Gastrocnemius medialis (tissue), 4 donors: Measurements from ENCODE around the gene ZBTB17. TPM values are rescaled to one million over a fixed set of nuclear protein-coding genes. Genes with fewer than 3 reads are reported as not detected.

ENCODE experiments used
- ATAC-seq, 2 donors: fragments of 150-250 bp; one replicate each; pipeline ENCODE4 v1.9.1; 2016
- DNase-seq, 2 donors: peaks; one replicate each; pipeline ENCODE4 v3.0.0-alpha.2; 2019
- H3K27ac ChIP-seq, 4 donors: fragments of 200-600 bp; sonication (generic); 1 replicate in 1 of 4; 2 replicates in 3 of 4; pipeline ENCODE4 v1.5.1; 2016 to 2018; ENCODE audit warnings: mild to moderate bottlenecking in 2 of 4, moderate library complexity in 1 of 4
- H3K27me3 ChIP-seq, 3 donors: fragments of 200-600 bp; sonication (generic) in 2 of 3; 1 replicate in 1 of 3; 2 replicates in 2 of 3; pipeline versions ENCODE4 v1.5.1 to v1.6.0; 2016 to 2019; ENCODE audit warnings: mild to moderate bottlenecking in 1 of 3, moderate library complexity in 1 of 3
- H3K36me3 ChIP-seq, 2 donors: fragments of 200-600 bp; sonication (generic) in 1 of 2; one replicate each; pipeline ENCODE4 v1.5.1; 2017 to 2018
- H3K4me1 ChIP-seq, 2 donors: fragments of 200-600 bp; sonication (generic) in 1 of 2; one replicate each; pipeline ENCODE4 v1.5.1; 2016 to 2017; ENCODE audit warnings: mild to moderate bottlenecking in 2 of 2
- H3K4me3 ChIP-seq, 4 donors: fragments of 200-600 bp; sonication (generic) in 3 of 4; 1 replicate in 1 of 4; 2 replicates in 3 of 4; pipeline ENCODE4 v1.5.1; 2016 to 2019; ENCODE audit warnings: mild to moderate bottlenecking in 2 of 4
- H3K9me3 ChIP-seq, 3 donors: fragments of 200-600 bp; sonication (generic) in 2 of 3; 1 replicate in 1 of 3; 2 replicates in 2 of 3; pipeline ENCODE4 v1.5.1; 2016 to 2019
- POLR2A ChIP-seq, 2 donors: fragments of 450-650 bp; IDR thresholded peaks; one replicate each; pipeline ENCODE4 v1.6.1; 2017; ENCODE audit warnings: antibody characterized with exemption in 2 of 2, mild to moderate bottlenecking in 2 of 2, moderate library complexity in 2 of 2
- in situ Hi-C, 4 donors: fragments of 200-750 bp; cut with MboI; loops; one replicate each; pipeline versions ENCODE4 v1.15.0 to v1.8.0; 2017; ENCODE audit warnings: low sequenced_read_pairs in 4 of 4
- intact Hi-C: fragments of 100-400 bp; cut with DNase I; formaldehyde crosslinking; loops from one replicate; pipeline ENCODE4 v1.15.1; 2023; ENCODE audit warnings: low total_unique reads
- total RNA-seq, 4 donors: library from RNA; depleted of rRNA; stranded (reverse); fragments of >200 nt; gene quantifications; one replicate each; pipeline versions ENCODE4 v1.1.0 to v1.2.3, GENCODE V29; 2016
- TF ChIP-seq, protein P1 (sequence below), 5 experiments: fragments of 450-650 bp in 3 of 5; fragments of 200-600 bp in 2 of 5; sonication (generic) in 2 of 5; IDR thresholded peaks in 4 of 5; conservative IDR thresholded peaks in 1 of 5; 1 replicate in 4 of 5; 2 replicates in 1 of 5; pipeline ENCODE4 v1.5.1; 2016 to 2019; ENCODE audit warnings: antibody characterized with exemption in 5 of 5, mild to moderate bottlenecking in 3 of 5, moderate library complexity in 3 of 5

Gene ZBTB17
- total RNA-seq, 4 donors from 2014 or later = 25.9 to 44.1 (median 31.5) TPM

DNA sequence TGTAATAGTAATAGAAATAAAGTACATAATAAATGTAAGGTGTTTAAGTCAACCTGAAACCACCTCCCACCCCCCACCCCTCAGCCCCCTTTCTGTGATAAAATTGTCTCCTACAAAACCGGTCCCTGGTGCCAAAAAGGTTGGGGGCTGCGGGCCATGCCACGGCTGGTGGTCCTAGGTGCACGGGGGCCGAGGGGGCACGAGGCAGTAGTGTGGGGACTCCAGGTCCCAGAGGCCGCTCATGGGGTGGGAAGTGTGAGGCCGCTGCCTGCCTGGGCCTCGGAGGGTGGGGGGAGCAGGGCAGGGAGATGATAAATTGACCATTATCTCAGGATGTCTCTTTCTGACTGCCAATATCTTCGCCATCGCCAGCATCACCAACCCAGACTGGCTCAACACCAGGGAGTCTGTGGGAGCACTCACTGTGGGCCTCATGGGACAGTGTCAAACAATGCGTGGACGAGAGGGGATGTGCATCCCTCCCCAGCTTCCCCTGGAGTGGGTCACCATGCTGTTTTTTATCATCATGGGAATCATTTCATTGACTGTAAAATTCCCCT is 6.5 kb downstream of the ZBTB17 start:
- no peaks in the 10 kb centered on the region for H3K9me3 ChIP-seq
- in situ Hi-C loops (loop anchor here in 1 of 4 donors (25.0 kb wide), 1 partner anchor 157 kb away; the partner anchor contains the start of gene UQCRHL), intact Hi-C loops (no loop called here)
- TF ChIP-seq, protein P1, sequence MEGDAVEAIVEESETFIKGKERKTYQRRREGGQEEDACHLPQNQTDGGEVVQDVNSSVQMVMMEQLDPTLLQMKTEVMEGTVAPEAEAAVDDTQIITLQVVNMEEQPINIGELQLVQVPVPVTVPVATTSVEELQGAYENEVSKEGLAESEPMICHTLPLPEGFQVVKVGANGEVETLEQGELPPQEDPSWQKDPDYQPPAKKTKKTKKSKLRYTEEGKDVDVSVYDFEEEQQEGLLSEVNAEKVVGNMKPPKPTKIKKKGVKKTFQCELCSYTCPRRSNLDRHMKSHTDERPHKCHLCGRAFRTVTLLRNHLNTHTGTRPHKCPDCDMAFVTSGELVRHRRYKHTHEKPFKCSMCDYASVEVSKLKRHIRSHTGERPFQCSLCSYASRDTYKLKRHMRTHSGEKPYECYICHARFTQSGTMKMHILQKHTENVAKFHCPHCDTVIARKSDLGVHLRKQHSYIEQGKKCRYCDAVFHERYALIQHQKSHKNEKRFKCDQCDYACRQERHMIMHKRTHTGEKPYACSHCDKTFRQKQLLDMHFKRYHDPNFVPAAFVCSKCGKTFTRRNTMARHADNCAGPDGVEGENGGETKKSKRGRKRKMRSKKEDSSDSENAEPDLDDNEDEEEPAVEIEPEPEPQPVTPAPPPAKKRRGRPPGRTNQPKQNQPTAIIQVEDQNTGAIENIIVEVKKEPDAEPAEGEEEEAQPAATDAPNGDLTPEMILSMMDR (IDR thresholded peaks at IDR 0.05 in 4 of 5, conservative IDR thresholded peaks at IDR 0.05 in 1 of 5) = no peak
- TF ChIP-seq POLR2A (IDR thresholded peaks at IDR 0.05) = no peak
- H3K4me3 ChIP-seq = no peak overlapping the region
- H3K4me1 ChIP-seq = peaks cover 10 to 20% of the 10 kb centered on the region in 2 donors
- peaks cover 0 to 18% of the 10 kb centered on the region in 2 donors for H3K36me3 ChIP-seq
- no peak for DNase-seq
- H3K27ac ChIP-seq = no peak overlapping the region
- ATAC-seq = no peak
- H3K27me3 ChIP-seq = no peaks in the 10 kb centered on the region

DNA sequence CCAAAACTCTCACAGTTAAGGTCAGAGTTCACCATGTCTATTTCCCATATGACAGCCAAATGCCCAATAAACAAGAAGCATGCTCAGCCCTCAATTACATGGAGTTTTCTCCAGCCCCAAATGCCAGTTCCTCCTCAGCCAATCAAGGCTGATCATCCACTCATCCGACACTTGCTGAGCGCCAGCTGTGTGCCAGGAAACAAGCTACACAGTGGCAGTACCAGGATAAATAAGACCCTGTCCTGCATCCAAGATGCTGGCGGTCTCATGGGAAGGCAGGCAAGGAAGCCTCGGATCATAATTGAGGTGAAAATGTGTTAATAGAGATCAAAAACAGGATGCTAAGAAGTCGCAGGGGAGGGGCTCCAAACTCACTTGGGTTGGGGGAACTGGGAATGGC is 7.7 kb downstream of the ZBTB17 start:
- peaks cover 18% of the 10 kb centered on the region in 2 donors for H3K4me1 ChIP-seq
- no peaks in the 10 kb centered on the region for H3K9me3 ChIP-seq
- DNase-seq = no peak
- intact Hi-C loops (no loop called here), in situ Hi-C loops (loop anchor here in 1 of 4 donors (25.0 kb wide), 1 partner anchor 156 kb away; the partner anchor contains the start of gene UQCRHL)
- ATAC-seq = no peak
- no peak for TF ChIP-seq POLR2A (IDR thresholded peaks at IDR 0.05)
- TF ChIP-seq, protein P1 (IDR thresholded peaks at IDR 0.05 in 4 of 5, conservative IDR thresholded peaks at IDR 0.05 in 1 of 5) = no peak
- no peak overlapping the region for H3K27ac ChIP-seq
- no peak overlapping the region for H3K4me3 ChIP-seq
- peaks cover 0 to 17% of the 10 kb centered on the region in 2 donors for H3K36me3 ChIP-seq
- H3K27me3 ChIP-seq = no peaks in the 10 kb centered on the region

DNA sequence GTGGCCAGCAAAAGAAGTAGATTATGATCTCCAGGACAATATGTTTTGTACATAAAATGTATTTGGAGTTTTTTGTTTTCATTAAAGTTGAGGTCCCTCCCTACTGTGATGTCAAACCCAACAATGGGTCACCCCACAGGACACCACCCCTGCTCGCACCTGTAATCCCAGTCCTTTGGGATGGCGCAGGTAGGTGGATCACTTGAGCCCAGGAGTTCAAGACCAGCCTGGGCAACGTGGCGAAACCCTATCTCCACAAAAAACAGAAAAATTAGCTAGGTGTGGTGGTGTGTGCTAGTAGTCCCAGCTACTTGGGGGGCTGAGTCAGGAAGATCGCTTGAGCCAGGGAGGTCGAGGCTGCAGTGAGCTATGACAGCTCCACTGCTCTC is 9.0 kb downstream of the ZBTB17 start:
- H3K27ac ChIP-seq = peak overlapping the region in 1 of 4 donors; percentile 11
- TF ChIP-seq POLR2A (IDR thresholded peaks at IDR 0.05) = no peak
- TF ChIP-seq, protein P1 (IDR thresholded peaks at IDR 0.05 in 4 of 5, conservative IDR thresholded peaks at IDR 0.05 in 1 of 5) = no peak
- peaks cover 18% of the 10 kb centered on the region in 2 donors for H3K4me1 ChIP-seq
- no peak overlapping the region for H3K4me3 ChIP-seq
- no peaks in the 10 kb centered on the region for H3K27me3 ChIP-seq
- intact Hi-C loops = no loop called here
- H3K9me3 ChIP-seq = no peaks in the 10 kb centered on the region
- peaks cover 0 to 5% of the 10 kb centered on the region in 2 donors for H3K36me3 ChIP-seq
- ATAC-seq = no peak
- DNase-seq = no peak
- in situ Hi-C loops = loop anchor here in 1 of 4 donors (25.0 kb wide), 1 partner anchor 155 kb away; the partner anchor contains the start of gene UQCRHL

DNA sequence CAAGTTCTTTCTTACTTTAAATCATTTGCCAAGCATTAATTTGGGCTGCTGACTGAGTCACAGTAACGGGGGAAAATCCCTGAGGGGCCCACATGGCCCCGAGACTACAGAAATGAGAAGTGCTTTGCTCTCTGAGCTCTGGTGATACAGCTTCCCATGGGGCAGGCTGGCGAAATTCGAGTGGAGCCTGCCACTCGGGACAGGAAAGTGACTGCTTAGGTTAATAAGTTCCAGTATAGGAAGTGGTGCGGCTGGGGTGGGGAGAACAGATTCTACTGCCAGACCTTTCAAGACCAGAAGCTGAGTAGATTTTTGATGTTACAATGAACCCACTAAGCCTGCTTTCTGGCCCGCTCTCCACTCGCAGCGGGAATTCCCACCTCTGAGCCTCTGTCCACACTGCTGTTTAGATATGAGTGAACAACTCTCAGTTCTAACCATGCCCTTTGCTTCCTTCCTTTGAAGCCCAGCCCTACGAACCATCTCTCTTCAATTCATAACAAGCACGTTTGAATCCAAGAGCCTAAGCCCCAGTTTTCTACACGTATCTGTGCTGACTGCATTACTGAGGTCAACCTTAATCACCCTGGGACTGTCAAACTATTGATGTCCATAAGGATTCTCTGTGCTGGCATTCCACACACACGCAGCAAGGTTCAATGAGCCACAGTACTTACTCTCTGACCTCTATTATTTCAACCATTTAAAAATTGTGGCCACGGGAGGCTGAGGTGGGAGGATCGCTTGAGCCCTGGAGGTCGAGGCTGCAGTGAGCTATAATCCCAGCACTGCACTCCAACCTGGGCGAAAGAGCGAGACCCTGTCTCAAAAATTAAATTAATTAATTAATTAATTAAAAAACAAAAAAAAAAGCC is 9.6 kb downstream of the ZBTB17 start:
- ATAC-seq (peak; percentile 35 to 48), DNase-seq (no peak)
- in situ Hi-C loops = loop anchor here in 1 of 4 donors (25.0 kb wide), 1 partner anchor 154 kb away; the partner anchor contains the start of gene UQCRHL

More for the DNA sequence above, 9.6 kb downstream of the ZBTB17 start:
- Histone ChIP-seq H3K4me3 (no peak overlapping the region), H3K4me1 (peaks cover 18% of the 10 kb centered on the region in 2 donors), H3K27ac (peak overlapping the region; percentile 11 to 61 (median 56)), H3K27me3 (no peaks in the 10 kb centered on the region), H3K36me3 (no peaks in the 10 kb centered on the region), H3K9me3 (no peaks in the 10 kb centered on the region)
- intact Hi-C loops = no loop called here
- TF ChIP-seq, protein P1 (IDR thresholded peaks at IDR 0.05 in 4 of 5, conservative IDR thresholded peaks at IDR 0.05 in 1 of 5) = no peak
- TF ChIP-seq POLR2A (IDR thresholded peaks at IDR 0.05) = no peak
